A673 (cell line): Measurements from ENCODE around the gene MAGEA12. TPM values are rescaled to one million over a fixed set of nuclear protein-coding genes. Genes with fewer than 3 reads are reported as not detected.

Experiments
- total RNA-seq: library from RNA; stranded (reverse); gene quantifications from 2 replicates; pipeline ENCODE4 v1.2.3, GENCODE V29; 2021

The MAGEA12 gene
- total RNA-seq, 1 experiment from 2014 or later: not detected

Other genes starting within 250 kb of the MAGEA12 start
- not detected in 2 replicates for gene GABRQ, start 95.9 kb upstream of the MAGEA12 start, total RNA-seq
- gene MAGEA3, start 35.0 kb upstream of the MAGEA12 start, total RNA-seq: not detected in 2 replicates
- gene CSAG2, start 24.5 kb upstream of the MAGEA12 start, total RNA-seq: not detected in 2 replicates
- not detected in 2 replicates for gene MAGEA2B, start 19.1 kb upstream of the MAGEA12 start, total RNA-seq
- not detected in 2 replicates for gene CSAG1, start within 50 bp of the MAGEA12 start, total RNA-seq
- not detected in 2 replicates for gene MAGEA2, start 20.1 kb downstream of the MAGEA12 start, total RNA-seq
- gene CSAG3, start 25.5 kb downstream of the MAGEA12 start, total RNA-seq: not detected in 2 replicates
- gene MAGEA6, start 35.9 kb downstream of the MAGEA12 start, total RNA-seq: not detected in 2 replicates
- gene CETN2, start 97.0 kb downstream of the MAGEA12 start, total RNA-seq: 33.3 and 36.1 TPM in 2 replicates
- 44.4 and 52.0 TPM in 2 replicates for gene NSDHL, start 97.3 kb downstream of the MAGEA12 start, total RNA-seq
- gene ZNF185, start 164.3 kb downstream of the MAGEA12 start, total RNA-seq: 2.1 and 2.2 TPM in 2 replicates